IMR-90 (cell line): ENCODE data around the gene SPATC1L. TPM values are rescaled to one million over a fixed set of nuclear protein-coding genes. Genes with fewer than 3 reads are reported as not detected.

ENCODE experiments used
- ATAC-seq: fragments of 200-7000 bp; cut with Tn5 transposase; 2 replicates; pipeline ENCODE4 v1.9.1; 2020; ENCODE audit warnings: low read depth, mild to moderate bottlenecking, moderate library complexity
- BruUV-seq: library from RNA; stranded (reverse); fragments of 400-500 nt; replicated peaks from 2 replicates; lab custom pipeline; 2021; lab: Mats Ljungman, UMichigan
- CTCF ChIA-PET: fragments of 300-600 bp; formaldehyde crosslinking; extraction: SDS; loops from one replicate; lab custom pipeline; 2021; ENCODE audit warnings: antibody characterized with exemption; lab: Yijun Ruan, JAX
- POLR2A ChIA-PET: fragments of 300-600 bp; sonication (Branson Sonifier 250); formaldehyde crosslinking; loops from one replicate; lab custom pipeline; 2022; ENCODE audit warnings: antibody characterized with exemption; ENCODE audit not compliant: unreplicated experiment; lab: Charles Lee
- DNase-seq: peaks from one replicate; pipeline ENCODE4 v3.0.0; 2013
- H2AFZ ChIP-seq: replicated peaks from 2 replicates; pipeline ENCODE3; 2013; ENCODE audit warnings: low read length, mild to moderate bottlenecking; ENCODE audit not compliant: poor library complexity
- H2AK5ac ChIP-seq: 2 replicates; pipeline ENCODE4 v1.6.1; 2013; ENCODE audit warnings: low read depth, low read length, inconsistent platforms
- H2AK9ac ChIP-seq: replicated peaks from 2 replicates; pipeline ENCODE3; 2013; ENCODE audit warnings: mild to moderate bottlenecking, low read depth, low read length, moderate library complexity; ENCODE audit not compliant: poor library complexity
- H2BK120ac ChIP-seq: 2 replicates; pipeline ENCODE4 v1.6.1; 2013; ENCODE audit warnings: low read depth, low read length, inconsistent platforms
- H2BK15ac ChIP-seq: 3 replicates; pipeline ENCODE4 v1.6.1; 2013; ENCODE audit warnings: low read depth, low read length, inconsistent platforms
- H2BK20ac ChIP-seq: 2 replicates; pipeline ENCODE4 v1.6.1; 2013; ENCODE audit warnings: low read depth, mild to moderate bottlenecking, inconsistent platforms, low read length, moderate library complexity
- H2BK5ac ChIP-seq: 2 replicates; pipeline ENCODE4 v1.6.1; 2013; ENCODE audit warnings: mild to moderate bottlenecking, low read depth, low read length, inconsistent platforms; ENCODE audit not compliant: poor library complexity, severe bottlenecking
- H3K14ac ChIP-seq: replicated peaks from 2 replicates; pipeline ENCODE4 v1.6.1; 2013; ENCODE audit warnings: low read depth, low read length, inconsistent platforms
- H3K18ac ChIP-seq: 2 replicates; pipeline ENCODE4 v1.6.1; 2013; ENCODE audit warnings: low read depth, low read length, control low read depth
- H3K23ac ChIP-seq: 2 replicates; pipeline ENCODE4 v1.6.1; 2013; ENCODE audit warnings: low read depth, low read length, inconsistent platforms
- H3K27ac ChIP-seq: 2 replicates; pipeline ENCODE4 v1.5.1; 2013; ENCODE audit warnings: mild to moderate bottlenecking, control low read depth, low read length; ENCODE audit not compliant: insufficient read depth
- H3K27me3 ChIP-seq: 2 replicates; pipeline ENCODE4 v1.6.1; 2013; ENCODE audit warnings: low read length; ENCODE audit not compliant: control insufficient read depth, insufficient read depth
- H3K36me3 ChIP-seq: 2 replicates; pipeline ENCODE4 v1.6.1; 2013; ENCODE audit warnings: low read length, mixed read lengths; ENCODE audit not compliant: control insufficient read depth, insufficient read depth
- H3K4ac ChIP-seq: 2 replicates; pipeline ENCODE4 v1.6.1; 2013; ENCODE audit warnings: low read depth, low read length, inconsistent platforms
- H3K4me1 ChIP-seq: 2 replicates; pipeline ENCODE4 v1.6.1; 2013; ENCODE audit warnings: low read length, mixed read lengths; ENCODE audit not compliant: control insufficient read depth, insufficient read depth
- H3K4me2 ChIP-seq: 2 replicates; pipeline ENCODE4 v1.6.1; 2013; ENCODE audit warnings: low read depth, mild to moderate bottlenecking, control low read depth, low read length, moderate library complexity
- H3K4me3 ChIP-seq: 2 replicates; pipeline ENCODE4 v1.5.1; 2013; ENCODE audit warnings: low read depth, mild to moderate bottlenecking, control low read depth, low read length, moderate library complexity; ENCODE audit not compliant: insufficient read depth
- H3K56ac ChIP-seq: 2 replicates; pipeline ENCODE4 v1.6.1; 2013; ENCODE audit warnings: low read length, inconsistent platforms; ENCODE audit not compliant: insufficient read depth; ENCODE audit errors: extremely low read depth
- H3K79me1 ChIP-seq, 2 experiments: 2 replicates each; pipeline ENCODE4 v1.6.1; 2013; ENCODE audit warnings: low read length in 2 of 2, inconsistent platforms in 1 of 2, low read depth in 1 of 2
- H3K9ac ChIP-seq: 2 replicates; pipeline ENCODE4 v1.6.1; 2013; ENCODE audit warnings: low read depth, low read length, control low read depth
- H3K9me1 ChIP-seq: 2 replicates; pipeline ENCODE4 v1.6.1; 2013; ENCODE audit warnings: low read length, inconsistent platforms; ENCODE audit not compliant: insufficient read depth
- H3K9me3 ChIP-seq: 2 replicates; pipeline ENCODE4 v1.6.1; 2013; ENCODE audit warnings: low read length; ENCODE audit not compliant: control insufficient read depth, insufficient read depth
- H4K20me1 ChIP-seq: 2 replicates; pipeline ENCODE4 v1.6.1; 2013; ENCODE audit warnings: low read length, inconsistent platforms; ENCODE audit not compliant: insufficient read depth
- H4K5ac ChIP-seq: 2 replicates; pipeline ENCODE4 v1.6.1; 2013; ENCODE audit warnings: mild to moderate bottlenecking, low read depth, low read length, control low read depth
- H4K8ac ChIP-seq, 2 experiments: 2 replicates each; pipeline ENCODE4 v1.6.1; 2013; ENCODE audit warnings: low read depth in 2 of 2, low read length in 2 of 2, control low read depth in 1 of 2, inconsistent platforms in 1 of 2
- H4K91ac ChIP-seq: 2 replicates; pipeline ENCODE4 v1.6.1; 2013; ENCODE audit warnings: low read depth, low read length, inconsistent platforms; ENCODE audit not compliant: insufficient read depth
- FOS ChIP-seq: fragments of 150-350 bp; IDR thresholded peaks from 2 replicates; pipeline ENCODE4 v1.6.1; 2016; ENCODE audit warnings: low read depth, low read length
- MAFK ChIP-seq: IDR thresholded peaks from 2 replicates; pipeline ENCODE4 v1.6.1; 2012; ENCODE audit warnings: low read depth, low read length, improper control_type of control experiment
- MAZ ChIP-seq: IDR thresholded peaks from 2 replicates; pipeline ENCODE4 v1.6.1; 2012; ENCODE audit warnings: low read depth, mild to moderate bottlenecking, low read length, improper control_type of control experiment, moderate library complexity, borderline replicate concordance
- MXI1 ChIP-seq: IDR thresholded peaks from 2 replicates; pipeline ENCODE4 v1.6.1; 2012; ENCODE audit warnings: low read depth, mild to moderate bottlenecking, low read length, moderate library complexity, borderline replicate concordance
- POLR2A ChIP-seq: IDR thresholded peaks from 2 replicates; pipeline ENCODE4 v1.6.1; 2012; ENCODE audit warnings: mild to moderate bottlenecking, low read depth, low read length
- USF2 ChIP-seq: fragments of 150-350 bp; IDR thresholded peaks from 2 replicates; pipeline ENCODE4 v1.6.1; 2017; ENCODE audit warnings: mild to moderate bottlenecking, antibody characterized with exemption, low read length, low read depth
- WGBS, 2 experiments: methylation state at CpG; one replicate each; pipeline versions ENCODE4 v1.1.5 to v1.1.7; 2013; ENCODE audit warnings: missing lambda C conversion rate in 2 of 2; ENCODE audit not compliant: insufficient read length in 1 of 2; ENCODE audit errors: extremely low coverage in 2 of 2; 5-methylcytosine and 5-hydroxymethylcytosine counted together
- dilution Hi-C: fragments of 300-500 bp; cut with HindIII; formaldehyde crosslinking; loops from one replicate; pipeline ENCODE4 v1.14.3; 2018; ENCODE audit warnings: low sequenced_read_pairs; ENCODE audit not compliant: unreplicated experiment
- in situ Hi-C: fragments of 300-500 bp; cut with MboI; formaldehyde crosslinking; loops from 3 replicates; pipeline ENCODE4 v1.14.3; 2019; ENCODE audit warnings: low sequenced_read_pairs, inconsistent platforms, mixed read lengths
- intact Hi-C: fragments of 100-400 bp; cut with micrococcal nuclease; formaldehyde crosslinking; loops from 2 replicates; pipeline ENCODE4 v1.10.0; 2022
- polyA plus RNA-seq, 3 experiments: library from polyadenylated mRNA; depleted of rRNA; stranded (reverse); fragments of >200 nt; gene quantifications; 2 replicates each; pipeline ENCODE4 v1.2.3, GENCODE V29; 2012; ENCODE audit warnings: low replicate concordance in 1 of 3
- total RNA-seq: library from RNA; depleted of rRNA; stranded (reverse); fragments of >200 nt; gene quantifications from 2 replicates; pipeline ENCODE4 v1.2.3, GENCODE V29; 2012

Gene SPATC1L
- total and polyA plus RNA-seq, 2 of the 4 experiments (the other 2 are of a cell fraction), result 3.8 to 17.2 TPM

GRCh38 chr21:46221664-46222435 is 37.6 kb upstream of the SPATC1L start:
- dilution Hi-C loops, result no loop called here
- TF ChIP-seq MAFK, result no peak
- no peak for TF ChIP-seq MXI1
- TF ChIP-seq FOS, result no peak
- TF ChIP-seq MAZ, result no peak
- TF ChIP-seq POLR2A, result no peak
- TF ChIP-seq USF2, result no peak
- Histone ChIP-seq H4K8ac (no peak overlapping the region), H3K27me3 (no peaks in the 10 kb centered on the region), H2BK20ac (no peak overlapping the region), H2AK5ac (no peak overlapping the region), H3K18ac (no peak overlapping the region), H3K9me1 (peaks cover 3% of the 10 kb centered on the region; the same call in 1 of the 2 replicates), H3K4me2 (no peak overlapping the region), H3K27ac (no peak overlapping the region), H2BK5ac (no peak overlapping the region), H2BK120ac (no peak overlapping the region), H4K20me1 (peaks cover 27% of the 10 kb centered on the region; the same call in 1 of the 2 replicates), H3K36me3 (peaks cover 28% of the 10 kb centered on the region), H4K91ac (no peak overlapping the region), H3K4ac (no peak overlapping the region), H3K56ac (no peak overlapping the region), H3K23ac (no peak overlapping the region), H3K4me1 (peaks cover 3% of the 10 kb centered on the region; the same call in 1 of the 2 replicates), H3K4me3 (no peak overlapping the region), H3K79me1 (peaks cover 12 to 58% of the 10 kb centered on the region in 2 experiments), H3K9ac (no peak overlapping the region), H2AK9ac (no peak overlapping the region), H3K9me3 (no peaks in the 10 kb centered on the region), H4K5ac (no peak overlapping the region), H3K14ac (no peak overlapping the region), H2AFZ (no peak overlapping the region), H2BK15ac (no peak overlapping the region)
- intact Hi-C loops, result no loop called here
- CTCF ChIA-PET, result no interaction called here
- WGBS, 2 experiments, result 91% methylated on average over 11 of the region's 16 CpGs; no CpG with 5 or more reads in 1 of the 2 experiments
- in situ Hi-C loops, result no loop called here
- ATAC-seq, result no peak
- POLR2A ChIA-PET, result no interaction called here
- BruUV-seq, result no TSS peak
- no peak for DNase-seq
